ENCODE measurements around the gene MVD. TPM values are rescaled to one million over a fixed set of nuclear protein-coding genes. Genes with fewer than 3 reads are reported as not detected.
A peak's percentile ranks its signal among the peaks of the same experiment; 100 is the strongest.

The MVD gene
- polyA plus RNA-seq, 3 donors = 9.0 to 17.9 (median 12.2) TPM

DNA sequence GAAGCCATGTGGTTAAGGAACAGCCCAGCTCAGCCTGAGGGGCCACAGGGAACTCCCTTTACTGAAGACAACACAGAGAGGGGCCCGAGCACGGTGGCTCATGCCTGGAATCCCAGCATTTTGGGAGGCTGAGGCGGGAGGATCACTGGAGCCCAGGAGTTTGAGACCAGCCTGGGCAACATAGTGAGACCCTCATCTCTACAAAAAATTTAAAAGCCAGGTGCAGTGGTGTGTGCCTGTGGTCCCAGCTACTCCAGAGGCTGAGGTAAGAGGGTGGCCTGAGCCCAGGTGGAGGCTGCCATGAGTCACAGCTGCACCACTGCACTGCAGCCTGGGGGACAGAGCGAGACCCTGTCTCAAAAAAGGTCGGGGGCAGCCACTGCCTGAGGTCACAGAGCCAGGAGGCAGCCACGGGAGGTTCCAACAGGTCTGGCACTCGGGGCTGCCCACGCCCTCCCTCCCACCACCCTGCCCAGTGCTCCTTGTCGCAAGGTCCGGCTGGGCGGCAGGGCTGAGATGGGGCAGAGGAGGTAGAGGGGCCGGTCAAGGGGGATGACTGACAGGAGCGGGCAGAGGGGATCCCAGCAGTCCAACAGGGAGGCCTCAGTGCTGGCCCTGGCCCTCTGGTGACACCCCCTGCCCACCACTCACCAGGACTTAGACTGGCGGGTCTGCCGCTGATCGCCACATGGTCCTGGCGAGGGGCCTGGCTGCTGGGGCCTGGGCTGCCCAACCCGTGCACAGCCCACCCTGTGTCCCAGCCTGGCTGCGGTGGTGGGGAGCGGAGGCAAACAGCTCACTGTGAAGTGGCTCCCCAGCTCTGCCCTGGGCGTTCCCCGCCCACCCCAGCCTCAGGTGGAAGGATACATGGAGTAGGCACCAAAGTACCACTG lies 15.5 kb downstream of the MVD start:
- Histone ChIP-seq H3K4me2 (replicated peaks; ENCODE audit: extremely low read depth, low read length, poor library complexity, severe bottlenecking) (peak overlapping the region; percentile 93), H3K4me1 (ENCODE audit: control insufficient read depth in 1 of 2, insufficient read depth in 2 of 2, low read length in 2 of 2) (peaks cover 45 to 57% of the 10 kb centered on the region in 2 donors), H3K27me3 (ENCODE audit: control insufficient read depth in 2 of 2, insufficient read depth in 2 of 2, low read length in 2 of 2) (no peaks in the 10 kb centered on the region), H3K36me3 (replicated peaks in 1 of 2; ENCODE audit: control insufficient read depth in 1 of 2, insufficient read depth in 2 of 2, low read length in 2 of 2) (peaks cover 45 to 53% of the 10 kb centered on the region in 2 donors), H3K9me3 (replicated peaks in 1 of 2; ENCODE audit: control insufficient read depth in 1 of 2, insufficient read depth in 1 of 2, low read length in 2 of 2) (no peaks in the 10 kb centered on the region), H3K27ac (ENCODE audit: low read depth in 1 of 2, low read length in 2 of 2) (peak overlapping the region; percentile 33 to 58), H3K79me2 (ENCODE audit: insufficient read depth, low read length) (peaks cover 64% of the 10 kb centered on the region), H3K9ac (ENCODE audit: insufficient read depth, low read length, poor library complexity, severe bottlenecking) (peak overlapping the region; percentile 32), H2AFZ (ENCODE audit: insufficient read depth, low read depth, low read length, poor library complexity, severe bottlenecking) (no peak overlapping the region), H3K4me3 (replicated peaks in 1 of 3; ENCODE audit: low read depth in 2 of 3, low read length in 3 of 3) (peak overlapping the region in 1 of 3 experiments; percentile 100), H4K20me1 (ENCODE audit: insufficient read depth, low read length) (peaks cover 84% of the 10 kb centered on the region)
- Mint-ChIP-seq H3K4me1 (peaks cover 39% of the 10 kb centered on the region), H3K36me3 (peaks cover 34 to 52% of the 10 kb centered on the region in 2 donors), H3K9me3 (peaks cover 0 to 4% (median 0%) of the 10 kb centered on the region in 7 donors), H3K27me3 (ENCODE audit: low read depth in 3 of 3) (peaks cover 0 to 2% (median 0%) of the 10 kb centered on the region in 3 donors), H3K27ac (peak overlapping the region in 4 of 7 donors; percentile 10 to 93 (median 33)), H3K4me3 (no peak overlapping the region)
- DNase-seq = no peak
- 96% methylated on average over 11 of the region's 22 CpGs for WGBS (ENCODE audit: insufficient coverage)
- TF ChIP-seq, protein P1, sequence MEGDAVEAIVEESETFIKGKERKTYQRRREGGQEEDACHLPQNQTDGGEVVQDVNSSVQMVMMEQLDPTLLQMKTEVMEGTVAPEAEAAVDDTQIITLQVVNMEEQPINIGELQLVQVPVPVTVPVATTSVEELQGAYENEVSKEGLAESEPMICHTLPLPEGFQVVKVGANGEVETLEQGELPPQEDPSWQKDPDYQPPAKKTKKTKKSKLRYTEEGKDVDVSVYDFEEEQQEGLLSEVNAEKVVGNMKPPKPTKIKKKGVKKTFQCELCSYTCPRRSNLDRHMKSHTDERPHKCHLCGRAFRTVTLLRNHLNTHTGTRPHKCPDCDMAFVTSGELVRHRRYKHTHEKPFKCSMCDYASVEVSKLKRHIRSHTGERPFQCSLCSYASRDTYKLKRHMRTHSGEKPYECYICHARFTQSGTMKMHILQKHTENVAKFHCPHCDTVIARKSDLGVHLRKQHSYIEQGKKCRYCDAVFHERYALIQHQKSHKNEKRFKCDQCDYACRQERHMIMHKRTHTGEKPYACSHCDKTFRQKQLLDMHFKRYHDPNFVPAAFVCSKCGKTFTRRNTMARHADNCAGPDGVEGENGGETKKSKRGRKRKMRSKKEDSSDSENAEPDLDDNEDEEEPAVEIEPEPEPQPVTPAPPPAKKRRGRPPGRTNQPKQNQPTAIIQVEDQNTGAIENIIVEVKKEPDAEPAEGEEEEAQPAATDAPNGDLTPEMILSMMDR (IDR thresholded peaks at IDR 0.05) = no peak
- intact Hi-C loops (cut with micrococcal nuclease) = no loop called here

DNA sequence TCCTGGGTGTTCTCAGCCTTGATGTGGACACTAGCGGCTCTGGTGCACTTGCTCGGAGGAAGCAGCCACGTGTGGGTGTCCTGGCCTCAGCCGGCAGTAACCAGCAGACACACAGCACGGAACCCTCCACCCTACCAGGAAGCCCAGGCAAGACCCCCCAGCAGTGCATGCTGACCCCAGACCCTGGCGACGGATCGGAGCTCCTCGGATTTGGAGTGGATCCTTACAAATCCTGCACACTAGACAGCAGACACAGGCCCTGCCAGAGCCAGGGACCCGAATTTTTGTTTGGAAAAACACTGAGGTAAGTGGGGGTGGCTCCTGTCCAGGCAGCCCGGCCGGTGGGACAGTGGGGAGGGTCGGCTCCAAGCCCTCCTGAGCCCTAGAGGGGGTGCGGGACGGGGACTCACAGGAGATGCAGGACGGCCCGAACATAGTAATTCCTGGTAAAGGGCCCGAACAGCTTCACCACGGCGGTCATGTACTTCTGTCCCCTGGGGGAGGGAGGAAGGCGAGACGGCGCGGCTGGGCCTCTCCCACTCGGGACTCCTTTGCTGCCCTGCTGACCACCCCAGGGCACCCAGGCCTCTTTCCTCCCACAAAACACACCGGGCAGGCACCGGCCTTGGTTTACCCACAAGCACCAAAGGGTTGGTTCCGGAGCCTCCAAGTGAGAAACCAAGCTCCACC lies 16.4 kb downstream of the MVD start:
- peaks cover 43% of the 10 kb centered on the region for H3K4me1 Mint-ChIP-seq
- H3K9me3 Mint-ChIP-seq = peaks cover 0 to 7% (median 0%) of the 10 kb centered on the region in 7 donors
- H3K27ac Mint-ChIP-seq = peak overlapping the region in 2 of 7 donors; percentile 6 to 10
- Histone ChIP-seq H3K79me2 (ENCODE audit: insufficient read depth, low read length) (peaks cover 64% of the 10 kb centered on the region), H4K20me1 (ENCODE audit: insufficient read depth, low read length) (peaks cover 93% of the 10 kb centered on the region), H3K4me2 (replicated peaks; ENCODE audit: extremely low read depth, low read length, poor library complexity, severe bottlenecking) (no peak overlapping the region), H3K4me3 (replicated peaks in 1 of 3; ENCODE audit: low read depth in 2 of 3, low read length in 3 of 3) (no peak overlapping the region), H3K36me3 (replicated peaks in 1 of 2; ENCODE audit: control insufficient read depth in 1 of 2, insufficient read depth in 2 of 2, low read length in 2 of 2) (peaks cover 45 to 53% of the 10 kb centered on the region in 2 donors), H3K9ac (ENCODE audit: insufficient read depth, low read length, poor library complexity, severe bottlenecking) (no peak overlapping the region), H3K4me1 (ENCODE audit: control insufficient read depth in 1 of 2, insufficient read depth in 2 of 2, low read length in 2 of 2) (peaks cover 39 to 53% of the 10 kb centered on the region in 2 donors), H2AFZ (ENCODE audit: insufficient read depth, low read depth, low read length, poor library complexity, severe bottlenecking) (no peak overlapping the region), H3K27me3 (ENCODE audit: control insufficient read depth in 2 of 2, insufficient read depth in 2 of 2, low read length in 2 of 2) (no peaks in the 10 kb centered on the region), H3K27ac (ENCODE audit: low read depth in 1 of 2, low read length in 2 of 2) (peak overlapping the region; percentile 3 to 58), H3K9me3 (replicated peaks in 1 of 2; ENCODE audit: control insufficient read depth in 1 of 2, insufficient read depth in 1 of 2, low read length in 2 of 2) (no peaks in the 10 kb centered on the region)
- no peak overlapping the region for H3K4me3 Mint-ChIP-seq
- DNase-seq = no peak
- H3K27me3 Mint-ChIP-seq (ENCODE audit: low read depth in 3 of 3) = peaks cover 0 to 2% (median 0%) of the 10 kb centered on the region in 3 donors
- TF ChIP-seq, protein P1 (IDR thresholded peaks at IDR 0.05) = no peak
- H3K36me3 Mint-ChIP-seq = peaks cover 36 to 56% of the 10 kb centered on the region in 2 donors
- intact Hi-C loops (cut with micrococcal nuclease) = no loop called here
- 97% methylated on average over 16 of the region's 28 CpGs for WGBS (ENCODE audit: insufficient coverage)

All from CD14-positive monocyte (primary cell).